ENCODE measurements around the gene GALT. TPM values are rescaled to one million over a fixed set of nuclear protein-coding genes. Genes with fewer than 3 reads are reported as not detected.

Gene GALT
- total RNA-seq, 2 donors from 2014 or later, result 22.2 to 33.0 TPM

- DNase-seq (ENCODE audit: low spot score), result no peak
- intact Hi-C loops (cut with DNase I), result no loop called here
Observed at GRCh38 chr9:34694811-34695210, 48.3 kb downstream of the GALT start.

Other genes starting within 250 kb of the GALT start
- 10 to 100 TPM; 26.3 to 39.3 TPM for gene FAM219A, start 188.1 kb upstream of the GALT start, total RNA-seq
- not detected for gene DNAI1, start 187.9 kb upstream of the GALT start, total RNA-seq
- gene ENHO, start 123.7 kb upstream of the GALT start, total RNA-seq, result under 1 TPM; 0.24 to 0.74 TPM
- 10 to 100 TPM in 1 of 2 donors, 1 to 10 TPM in 1; 7.0 to 15.5 TPM for gene CNTFR, start 57.0 kb upstream of the GALT start, total RNA-seq
- 10 to 100 TPM in 1 of 2 donors, 1 to 10 TPM in 1; 5.1 to 10.8 TPM for gene RPP25L, start 34.6 kb upstream of the GALT start, total RNA-seq
- gene DCTN3, start 26.2 kb upstream of the GALT start, total RNA-seq, result 10 to 100 TPM; 73.8 to 77.0 TPM
- gene ARID3C, start 17.6 kb upstream of the GALT start, total RNA-seq, result not detected
- 10 to 100 TPM; 38.1 to 48.5 TPM for gene SIGMAR1, start 8.9 kb upstream of the GALT start, total RNA-seq
- gene IL11RA, start 5.5 kb downstream of the GALT start, total RNA-seq, result 10 to 100 TPM; 12.6 to 34.2 TPM
- under 1 TPM in 1 of 2 donors, not detected in 1; 0.33 TPM for gene CCL27, start 16.0 kb downstream of the GALT start, total RNA-seq
- 10 to 100 TPM; 15.2 to 27.1 TPM for gene CCL19, start 44.6 kb downstream of the GALT start, total RNA-seq
- gene CCL21, start 63.5 kb downstream of the GALT start, total RNA-seq, result 100 to 1,000 TPM; 143 to 161 TPM